K562 (cell line): ENCODE results near the gene ERVK3-1. TPM values are rescaled to one million over a fixed set of nuclear protein-coding genes. Genes with fewer than 3 reads are reported as not detected.

Experiments used
- ETS2 ChIP-seq: IDR thresholded peaks from 2 replicates; pipeline ENCODE4 v1.6.1; 2016; ENCODE audit warnings: borderline replicate concordance, missing genetic modification characterization, mild to moderate bottlenecking, moderate library complexity, missing compliant biosample characterization; ENCODE audit not compliant: poor library complexity, severe bottlenecking
- KDM1A ChIP-seq, 2 experiments: fragments of 450-650 bp; IDR thresholded peaks; 2 replicates each; pipeline ENCODE4 v1.6.1; 2016; ENCODE audit warnings: mild to moderate bottlenecking in 2 of 2
- KDM4B ChIP-seq, 2 experiments: fragments of 450-650 bp in 1 of 2; sonication (generic) in 1 of 2; IDR thresholded peaks; 2 replicates each; pipeline ENCODE4 v1.6.1; 2016 to 2017; ENCODE audit warnings: borderline replicate concordance in 2 of 2, antibody characterized with exemption in 1 of 2, low read depth in 1 of 2, mild to moderate bottlenecking in 1 of 2
- POLR2A ChIP-seq: fragments of 450-650 bp; conservative IDR thresholded peaks from 2 replicates; pipeline ENCODE4 v1.6.1; 2016
- STAT5A ChIP-seq: IDR thresholded peaks from 2 replicates; pipeline ENCODE4 v1.6.1; 2012; ENCODE audit warnings: low read length, inconsistent platforms, borderline replicate concordance
- ZFP1 ChIP-seq: fragments of 450-650 bp; formaldehyde crosslinking; IDR thresholded peaks from 2 replicates; pipeline ENCODE4 v1.4.0; 2020; ENCODE audit warnings: mild to moderate bottlenecking, mixed read lengths
- ZNF311 ChIP-seq: fragments of 250-450 bp; sonication (Bioruptor Pico); IDR thresholded peaks from 2 replicates; pipeline ENCODE4 v1.4.0; 2020; ENCODE audit warnings: mild to moderate bottlenecking, moderate library complexity
- ZNF512 ChIP-seq: IDR thresholded peaks from 2 replicates; pipeline ENCODE4 v1.6.1; 2016; ENCODE audit warnings: missing genetic modification characterization, missing compliant biosample characterization
- ZNF699 ChIP-seq: fragments of 250-450 bp; sonication (Bioruptor Pico); IDR thresholded peaks from 2 replicates; pipeline ENCODE4 v1.8.0; 2021; ENCODE audit warnings: mild to moderate bottlenecking, moderate library complexity; ENCODE audit not compliant: insufficient replicate concordance
- ZNF778 ChIP-seq: fragments of 450-650 bp; formaldehyde crosslinking; IDR thresholded peaks from 2 replicates; pipeline ENCODE4 v1.4.0; 2020; ENCODE audit warnings: mild to moderate bottlenecking, moderate library complexity
- polyA plus RNA-seq, 8 experiments: library from polyadenylated mRNA; depleted of rRNA in 4 of 8; stranded (reverse) in 5 of 8; unstranded in 3 of 8; fragments of >200 nt; fragmentation: Nextera tagmentation in 2 of 8; fragmentation: Illumina TruSeq in 1 of 8; extraction: Ambion mirVana in 2 of 8; extraction: Trizol in 1 of 8; gene quantifications; 2 replicates each; pipeline versions ENCODE4 v1.2.1 to v1.2.3, GENCODE V29; 2011 to 2014; ENCODE audit warnings: inconsistent platforms in 1 of 8, missing spikeins in 1 of 8
- total RNA-seq, 7 experiments: library from RNA; depleted of rRNA in 6 of 7; stranded (reverse); fragments of >200 nt in 6 of 7; fragmentation: Illumina TruSeq in 2 of 7; extraction: Trizol in 2 of 7; gene quantifications; 2 replicates each; pipeline versions ENCODE4 v1.2.1 to v1.2.3, GENCODE V29; 2011 to 2021; ENCODE audit warnings: low replicate concordance in 1 of 7
- TF ChIP-seq, protein P1 (sequence below): fragments of 200-400 bp; formaldehyde crosslinking; IDR thresholded peaks from 2 replicates; pipeline ENCODE4 v1.6.1; 2017; ENCODE audit warnings: mild to moderate bottlenecking, low read depth, low read length, moderate library complexity
- TF ChIP-seq, protein P2 (sequence below): fragments of 450-650 bp; IDR thresholded peaks from 2 replicates; pipeline ENCODE4 v1.6.1; 2016
- TF ChIP-seq, protein P3 (sequence below): fragments of 200-800 bp; sonication (Bioruptor generic); IDR thresholded peaks from 2 replicates; pipeline ENCODE4 v1.6.1; 2017; ENCODE audit warnings: missing genetic modification characterization, missing compliant biosample characterization
- TF ChIP-seq, protein P4 (sequence below): sonication (generic); formaldehyde crosslinking; IDR thresholded peaks from 2 replicates; pipeline ENCODE4 v1.4.0; 2020; ENCODE audit warnings: mild to moderate bottlenecking, missing genetic modification reagents
- TF ChIP-seq, protein P5 (sequence below): fragments of 250-450 bp; sonication (Bioruptor Pico); IDR thresholded peaks from 2 replicates; pipeline ENCODE4 v1.9.0; 2021; ENCODE audit warnings: mild to moderate bottlenecking, inconsistent platforms

The ERVK3-1 gene
- total and polyA plus RNA-seq, 9 of the 15 experiments (the other 6 are each of a cell fraction or from before 2014, with no cell fraction given): 87.6 to 299 (median 119) TPM

DNA sequence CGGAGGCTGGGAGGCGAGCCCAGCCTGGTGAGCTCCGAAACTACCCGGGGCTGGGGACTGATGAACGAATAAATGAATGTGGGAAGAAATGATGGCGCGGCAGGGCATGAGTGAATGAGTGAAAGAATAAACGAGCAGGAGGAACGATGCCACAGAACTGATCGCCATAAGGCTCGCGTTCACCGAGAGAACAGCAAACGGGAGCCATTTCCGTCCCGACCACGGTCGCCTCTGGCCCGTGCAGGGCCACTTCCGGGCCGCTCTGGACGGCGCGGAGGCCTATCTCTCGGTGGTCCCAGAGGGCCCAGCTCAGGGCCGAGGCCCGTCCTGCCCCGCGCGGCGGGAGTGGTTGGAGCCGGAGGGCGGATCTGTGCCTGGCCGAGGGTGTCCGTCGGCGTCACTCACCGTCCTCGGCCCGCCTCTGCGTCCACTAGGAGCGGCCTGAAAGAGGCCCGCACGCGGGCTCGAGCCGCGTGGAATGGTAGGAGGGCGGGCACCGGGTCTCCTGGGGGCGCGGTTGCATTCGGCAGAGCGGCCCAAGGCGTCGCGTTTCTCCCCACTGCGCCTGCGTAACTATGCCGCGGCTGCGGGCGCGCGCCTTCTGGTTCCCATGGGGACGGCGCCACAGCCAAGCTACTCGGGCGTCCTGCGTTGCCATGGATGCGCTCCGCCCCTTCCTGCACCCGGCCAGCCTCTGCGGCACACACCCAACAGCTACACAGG, 57.3 kb downstream of the ERVK3-1 start, which contains the start of gene ZNF497 (continued):
- TF ChIP-seq, protein P1, sequence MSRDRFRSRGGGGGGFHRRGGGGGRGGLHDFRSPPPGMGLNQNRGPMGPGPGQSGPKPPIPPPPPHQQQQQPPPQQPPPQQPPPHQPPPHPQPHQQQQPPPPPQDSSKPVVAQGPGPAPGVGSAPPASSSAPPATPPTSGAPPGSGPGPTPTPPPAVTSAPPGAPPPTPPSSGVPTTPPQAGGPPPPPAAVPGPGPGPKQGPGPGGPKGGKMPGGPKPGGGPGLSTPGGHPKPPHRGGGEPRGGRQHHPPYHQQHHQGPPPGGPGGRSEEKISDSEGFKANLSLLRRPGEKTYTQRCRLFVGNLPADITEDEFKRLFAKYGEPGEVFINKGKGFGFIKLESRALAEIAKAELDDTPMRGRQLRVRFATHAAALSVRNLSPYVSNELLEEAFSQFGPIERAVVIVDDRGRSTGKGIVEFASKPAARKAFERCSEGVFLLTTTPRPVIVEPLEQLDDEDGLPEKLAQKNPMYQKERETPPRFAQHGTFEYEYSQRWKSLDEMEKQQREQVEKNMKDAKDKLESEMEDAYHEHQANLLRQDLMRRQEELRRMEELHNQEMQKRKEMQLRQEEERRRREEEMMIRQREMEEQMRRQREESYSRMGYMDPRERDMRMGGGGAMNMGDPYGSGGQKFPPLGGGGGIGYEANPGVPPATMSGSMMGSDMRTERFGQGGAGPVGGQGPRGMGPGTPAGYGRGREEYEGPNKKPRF: no peak
- TF ChIP-seq ZFP1 (CRISPR knock-in tag): no peak
- TF ChIP-seq ZNF512 (tag): no peak
- TF ChIP-seq ETS2 (tag): no peak
- TF ChIP-seq, protein P2, sequence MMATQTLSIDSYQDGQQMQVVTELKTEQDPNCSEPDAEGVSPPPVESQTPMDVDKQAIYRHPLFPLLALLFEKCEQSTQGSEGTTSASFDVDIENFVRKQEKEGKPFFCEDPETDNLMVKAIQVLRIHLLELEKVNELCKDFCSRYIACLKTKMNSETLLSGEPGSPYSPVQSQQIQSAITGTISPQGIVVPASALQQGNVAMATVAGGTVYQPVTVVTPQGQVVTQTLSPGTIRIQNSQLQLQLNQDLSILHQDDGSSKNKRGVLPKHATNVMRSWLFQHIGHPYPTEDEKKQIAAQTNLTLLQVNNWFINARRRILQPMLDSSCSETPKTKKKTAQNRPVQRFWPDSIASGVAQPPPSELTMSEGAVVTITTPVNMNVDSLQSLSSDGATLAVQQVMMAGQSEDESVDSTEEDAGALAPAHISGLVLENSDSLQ: peak; percentile 92
- no peak for TF ChIP-seq KDM1A (IDR thresholded peaks at IDR 0.05)
- no peak for TF ChIP-seq ZNF778
- no peak for TF ChIP-seq ZNF699
- peak; percentile 10; the same call in 1 of the 2 replicates for TF ChIP-seq STAT5A
- TF ChIP-seq, protein P3, sequence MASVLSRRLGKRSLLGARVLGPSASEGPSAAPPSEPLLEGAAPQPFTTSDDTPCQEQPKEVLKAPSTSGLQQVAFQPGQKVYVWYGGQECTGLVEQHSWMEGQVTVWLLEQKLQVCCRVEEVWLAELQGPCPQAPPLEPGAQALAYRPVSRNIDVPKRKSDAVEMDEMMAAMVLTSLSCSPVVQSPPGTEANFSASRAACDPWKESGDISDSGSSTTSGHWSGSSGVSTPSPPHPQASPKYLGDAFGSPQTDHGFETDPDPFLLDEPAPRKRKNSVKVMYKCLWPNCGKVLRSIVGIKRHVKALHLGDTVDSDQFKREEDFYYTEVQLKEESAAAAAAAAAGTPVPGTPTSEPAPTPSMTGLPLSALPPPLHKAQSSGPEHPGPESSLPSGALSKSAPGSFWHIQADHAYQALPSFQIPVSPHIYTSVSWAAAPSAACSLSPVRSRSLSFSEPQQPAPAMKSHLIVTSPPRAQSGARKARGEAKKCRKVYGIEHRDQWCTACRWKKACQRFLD (CRISPR knock-in tag): peak; percentile 75
- no peak for TF ChIP-seq ZNF311 (CRISPR knock-in tag)
- TF ChIP-seq POLR2A: peak; percentile 95
- TF ChIP-seq, protein P4, sequence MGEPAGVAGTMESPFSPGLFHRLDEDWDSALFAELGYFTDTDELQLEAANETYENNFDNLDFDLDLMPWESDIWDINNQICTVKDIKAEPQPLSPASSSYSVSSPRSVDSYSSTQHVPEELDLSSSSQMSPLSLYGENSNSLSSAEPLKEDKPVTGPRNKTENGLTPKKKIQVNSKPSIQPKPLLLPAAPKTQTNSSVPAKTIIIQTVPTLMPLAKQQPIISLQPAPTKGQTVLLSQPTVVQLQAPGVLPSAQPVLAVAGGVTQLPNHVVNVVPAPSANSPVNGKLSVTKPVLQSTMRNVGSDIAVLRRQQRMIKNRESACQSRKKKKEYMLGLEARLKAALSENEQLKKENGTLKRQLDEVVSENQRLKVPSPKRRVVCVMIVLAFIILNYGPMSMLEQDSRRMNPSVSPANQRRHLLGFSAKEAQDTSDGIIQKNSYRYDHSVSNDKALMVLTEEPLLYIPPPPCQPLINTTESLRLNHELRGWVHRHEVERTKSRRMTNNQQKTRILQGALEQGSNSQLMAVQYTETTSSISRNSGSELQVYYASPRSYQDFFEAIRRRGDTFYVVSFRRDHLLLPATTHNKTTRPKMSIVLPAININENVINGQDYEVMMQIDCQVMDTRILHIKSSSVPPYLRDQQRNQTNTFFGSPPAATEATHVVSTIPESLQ (CRISPR knock-in tag): peak; percentile 12; the same call in 1 of the 2 replicates
- TF ChIP-seq, protein P5, sequence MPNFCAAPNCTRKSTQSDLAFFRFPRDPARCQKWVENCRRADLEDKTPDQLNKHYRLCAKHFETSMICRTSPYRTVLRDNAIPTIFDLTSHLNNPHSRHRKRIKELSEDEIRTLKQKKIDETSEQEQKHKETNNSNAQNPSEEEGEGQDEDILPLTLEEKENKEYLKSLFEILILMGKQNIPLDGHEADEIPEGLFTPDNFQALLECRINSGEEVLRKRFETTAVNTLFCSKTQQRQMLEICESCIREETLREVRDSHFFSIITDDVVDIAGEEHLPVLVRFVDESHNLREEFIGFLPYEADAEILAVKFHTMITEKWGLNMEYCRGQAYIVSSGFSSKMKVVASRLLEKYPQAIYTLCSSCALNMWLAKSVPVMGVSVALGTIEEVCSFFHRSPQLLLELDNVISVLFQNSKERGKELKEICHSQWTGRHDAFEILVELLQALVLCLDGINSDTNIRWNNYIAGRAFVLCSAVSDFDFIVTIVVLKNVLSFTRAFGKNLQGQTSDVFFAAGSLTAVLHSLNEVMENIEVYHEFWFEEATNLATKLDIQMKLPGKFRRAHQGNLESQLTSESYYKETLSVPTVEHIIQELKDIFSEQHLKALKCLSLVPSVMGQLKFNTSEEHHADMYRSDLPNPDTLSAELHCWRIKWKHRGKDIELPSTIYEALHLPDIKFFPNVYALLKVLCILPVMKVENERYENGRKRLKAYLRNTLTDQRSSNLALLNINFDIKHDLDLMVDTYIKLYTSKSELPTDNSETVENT (CRISPR knock-in tag): peak; percentile 98
- TF ChIP-seq KDM4B (IDR thresholded peaks at IDR 0.05; ENCODE audit: borderline replicate concordance in 2 of 2, low read depth in 1 of 2): peak in 1 of 2 experiments; percentile 41; a peak in 1 of 4 replicates
